SHP77 treated with DMSO at 0.1 percent for 48 hours (cell line): ENCODE results near the gene OR6B2.

Experiments used
- DNase-seq: peaks from one replicate; lab custom pipeline; 2025; lab: John Stamatoyannopoulos, UW

Gene OR6B2

DNA sequence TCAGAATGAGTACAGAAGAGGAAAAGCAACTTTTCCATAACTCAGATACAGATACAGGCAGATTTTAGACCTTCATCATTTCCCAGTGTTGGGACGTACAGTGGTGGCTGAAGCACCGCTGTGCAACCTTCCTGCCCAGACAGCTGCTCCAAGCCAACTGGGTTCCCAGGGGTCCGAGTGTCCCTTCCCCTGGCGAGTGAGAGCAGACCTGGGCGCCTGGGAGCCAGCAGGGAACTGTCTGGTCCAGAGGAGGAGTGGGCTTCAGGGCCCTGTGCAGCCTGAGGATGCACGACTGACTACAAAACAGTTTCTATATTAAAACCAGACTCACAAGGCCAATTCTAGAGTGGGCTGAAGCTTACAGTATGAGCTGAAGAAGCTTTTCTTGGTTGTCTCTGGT, 11.1 kb upstream of the OR6B2 start:
- no peak for DNase-seq

GRCh38 chr2:240037358-240037757, 7.1 kb upstream of the OR6B2 start:
- no peak for DNase-seq

DNA sequence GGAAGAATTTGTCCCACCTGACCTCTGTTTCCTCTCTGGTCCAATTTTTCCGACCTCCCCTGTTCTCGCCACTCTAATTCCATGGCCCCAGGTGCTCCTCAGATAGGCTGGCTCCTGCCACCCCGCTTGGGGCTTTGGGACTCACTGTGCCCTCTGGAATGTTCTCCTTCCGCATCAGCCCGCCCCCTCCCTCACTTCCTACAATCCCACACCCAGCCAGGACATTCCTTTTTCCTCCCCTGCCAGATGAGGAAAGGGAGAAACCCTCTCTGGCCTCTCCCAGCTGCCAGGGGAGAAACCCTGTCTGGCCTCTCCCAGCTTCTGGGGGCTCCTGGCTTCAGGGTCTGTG, 3.1 kb upstream of the OR6B2 start:
- no peak for DNase-seq

DNA sequence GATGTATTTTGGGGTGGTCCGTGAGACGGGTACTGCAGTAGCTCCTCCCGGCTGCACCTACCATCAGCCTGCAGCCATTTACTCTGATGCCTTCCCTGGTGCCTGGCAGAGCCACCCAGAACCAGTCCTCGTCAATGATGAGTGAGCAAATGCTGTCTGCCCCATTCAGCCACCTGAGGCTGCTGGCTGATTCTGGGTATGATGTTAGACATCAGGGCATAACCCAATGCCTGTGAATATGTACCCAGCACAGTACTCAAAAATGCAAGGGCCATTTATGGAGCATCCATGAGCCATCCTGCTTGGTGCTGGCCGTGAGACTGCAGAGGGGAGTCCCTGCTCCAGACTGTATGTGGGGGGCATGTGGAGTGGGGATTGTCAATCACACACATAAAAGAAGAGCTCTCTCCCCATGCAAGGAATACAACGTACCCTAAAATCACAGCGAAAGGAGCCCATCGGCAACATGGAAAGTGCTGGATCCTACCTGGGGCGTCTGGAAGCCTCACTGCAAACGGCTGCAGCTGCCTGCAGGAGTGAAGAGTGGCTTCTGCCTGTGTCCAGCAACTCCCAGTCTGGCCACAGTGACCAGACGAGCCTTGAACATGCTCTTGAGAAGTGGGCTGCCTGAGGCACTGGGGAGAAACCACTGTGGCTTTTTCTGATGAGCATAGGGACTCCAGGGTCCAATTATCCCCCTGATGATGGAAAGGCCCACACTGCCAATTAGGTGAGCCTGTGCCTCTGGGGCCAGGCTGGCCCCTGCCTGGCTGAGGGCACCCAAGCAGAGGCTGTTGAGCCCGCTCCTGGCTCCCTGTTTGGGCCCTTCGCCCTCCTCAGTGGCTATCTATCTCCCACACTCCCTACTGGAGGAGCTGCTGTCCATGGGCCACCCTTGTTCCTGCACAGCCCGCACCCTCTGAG, 2.4 kb upstream of the OR6B2 start:
- DNase-seq: no peak

- DNase-seq: no peak
Observed at GRCh38 chr2:240024766-240025165, 5.5 kb downstream of the OR6B2 start.

DNA sequence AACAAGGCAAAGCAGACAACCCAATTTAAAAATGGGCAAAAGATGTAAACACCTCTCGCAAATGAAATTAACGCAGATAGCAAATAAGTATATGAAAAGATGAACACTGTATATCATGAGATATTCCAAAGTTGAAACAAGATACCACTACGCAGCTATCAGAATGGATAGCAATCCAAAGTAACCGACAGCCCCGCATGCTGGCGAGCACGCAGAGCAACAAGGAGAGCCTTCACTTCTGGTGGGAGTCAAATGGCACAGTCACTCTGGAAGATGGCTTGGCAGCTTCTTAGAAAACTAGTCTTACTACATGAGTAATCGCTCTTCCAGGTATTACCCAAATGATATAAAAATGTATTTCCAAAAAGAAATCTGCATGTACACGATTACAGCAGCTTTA, 6.4 kb downstream of the OR6B2 start:
- no peak for DNase-seq

DNA sequence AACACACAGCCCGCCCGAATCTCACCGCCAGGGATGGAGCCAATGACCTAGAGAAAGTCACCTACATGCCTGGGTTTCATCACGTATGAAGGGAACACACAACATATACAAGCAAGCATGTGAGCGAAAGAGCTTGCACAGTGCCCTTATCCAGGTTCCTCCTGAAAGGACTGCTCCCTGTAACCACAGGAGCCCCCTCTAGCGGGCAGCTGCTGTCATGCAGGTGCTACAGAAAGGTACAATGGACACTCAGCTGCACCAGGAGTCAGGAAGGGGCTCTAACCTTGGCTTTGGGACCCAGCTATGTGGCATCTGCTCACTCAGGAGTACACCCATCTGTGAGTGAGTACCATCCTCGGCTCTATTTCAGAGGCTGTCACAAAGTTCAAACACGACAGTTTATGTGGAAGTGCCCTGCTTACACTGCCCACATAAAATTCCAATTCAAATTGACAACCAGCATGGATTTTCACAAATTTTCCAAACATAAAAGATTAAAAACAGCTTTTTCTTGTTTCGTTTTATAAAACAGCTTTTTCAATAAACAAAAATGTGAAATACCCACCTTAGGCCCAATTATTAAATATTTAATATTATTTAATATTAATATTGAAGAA, 8.6 kb downstream of the OR6B2 start:
- peak; percentile 7 for DNase-seq

DNA sequence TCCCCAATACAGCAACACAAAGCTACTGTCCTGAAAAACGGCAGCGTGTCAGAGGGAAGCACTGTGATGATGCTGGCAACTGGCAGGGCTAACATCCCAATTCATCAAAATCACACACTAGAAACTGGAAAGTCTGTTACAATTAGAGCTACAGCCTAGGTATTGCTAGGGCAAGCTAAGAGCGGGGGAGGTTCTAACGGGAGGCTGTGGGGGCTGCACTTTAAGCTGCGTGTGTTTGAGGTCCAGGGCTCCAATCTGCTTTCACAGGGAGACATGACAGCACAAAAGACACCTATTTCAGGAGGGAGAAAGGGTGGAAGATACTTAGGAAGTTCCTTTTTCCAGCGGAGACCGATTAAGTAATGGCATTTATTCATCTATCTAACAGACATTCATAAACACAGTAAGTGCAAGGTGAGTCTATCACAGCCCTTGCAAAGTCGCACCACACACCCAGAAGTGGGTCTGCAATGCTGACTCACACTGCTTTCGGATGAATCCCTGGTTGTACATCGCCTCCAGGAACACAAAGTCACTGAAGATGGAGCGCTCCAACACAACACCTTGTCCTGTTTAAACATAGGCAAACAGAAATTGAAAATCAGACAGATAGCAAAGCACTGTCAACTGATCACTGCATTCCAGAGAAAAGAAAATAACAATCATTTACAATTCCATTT, 12.0 kb downstream of the OR6B2 start:
- DNase-seq: no peak

GRCh38 chr2:240014327-240014726, 15.9 kb downstream of the OR6B2 start:
- no peak for DNase-seq

DNA sequence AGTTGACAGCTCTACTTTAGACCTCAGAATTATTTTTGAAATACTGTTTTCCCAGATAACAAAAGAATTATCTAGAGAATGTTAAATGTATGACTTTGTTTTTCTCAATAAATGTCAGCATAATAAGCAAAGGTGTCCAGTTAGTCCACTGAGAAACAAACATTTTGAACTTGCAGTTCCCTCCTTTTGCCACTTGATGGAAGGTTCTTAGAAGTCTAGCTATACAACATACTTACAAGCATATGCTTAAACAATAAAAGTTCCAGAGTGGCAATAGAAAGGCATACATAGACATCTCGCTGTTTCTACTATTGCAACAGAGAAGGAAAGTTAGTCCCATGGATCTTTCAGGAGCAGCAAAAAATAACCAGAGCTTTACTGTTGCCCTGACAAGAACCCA, 16.9 kb downstream of the OR6B2 start:
- DNase-seq: no peak

GRCh38 chr2:240002983-240003382, 27.2 kb downstream of the OR6B2 start:
- DNase-seq: no peak

DNA sequence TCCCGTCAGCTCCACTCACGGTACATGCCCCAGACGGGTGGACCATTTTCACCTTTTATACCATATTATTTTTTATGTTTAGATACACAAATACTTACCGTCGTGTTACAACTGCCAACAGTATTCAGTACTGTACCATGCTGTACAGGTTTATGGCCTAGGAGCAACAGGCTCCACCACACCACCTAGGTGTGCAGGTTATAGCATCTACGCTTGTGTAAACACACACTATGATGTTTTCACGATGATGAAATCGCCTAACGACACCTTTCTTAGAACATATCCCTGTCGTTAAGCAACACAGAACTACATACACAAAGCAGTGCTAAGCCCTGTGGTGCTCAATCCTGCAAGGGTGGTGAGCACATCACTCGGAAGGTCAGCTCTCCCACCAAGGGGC, 29.6 kb downstream of the OR6B2 start:
- DNase-seq: no peak

GRCh38 chr2:239997686-239998409, 32.4 kb downstream of the OR6B2 start:
- DNase-seq: no peak

DNA sequence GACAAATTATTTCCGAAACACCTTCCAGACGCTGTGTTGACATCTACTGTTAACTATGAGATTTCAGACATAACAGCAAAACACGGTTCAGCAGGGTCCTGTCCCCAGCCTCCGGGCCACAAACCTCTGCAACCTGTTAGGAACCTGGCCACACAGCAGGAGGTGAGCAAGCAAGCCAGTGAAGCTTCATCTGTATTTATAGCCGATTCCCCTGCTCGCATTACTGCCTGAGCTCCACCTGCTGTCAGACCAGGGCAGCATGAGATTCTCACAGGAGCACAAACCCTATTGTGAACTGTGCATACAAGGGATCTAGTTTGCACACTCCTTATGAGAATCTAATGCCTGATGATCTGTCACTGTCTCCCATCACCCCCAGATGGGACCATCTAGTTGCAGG, 36.1 kb downstream of the OR6B2 start:
- DNase-seq: no peak

GRCh38 chr2:239993291-239993690, 36.9 kb downstream of the OR6B2 start:
- DNase-seq: no peak

- DNase-seq: no peak
Observed at GRCh38 chr2:239991689-239992314, 38.4 kb downstream of the OR6B2 start.

GRCh38 chr2:239990966-239991365, 39.3 kb downstream of the OR6B2 start:
- no peak for DNase-seq

DNA sequence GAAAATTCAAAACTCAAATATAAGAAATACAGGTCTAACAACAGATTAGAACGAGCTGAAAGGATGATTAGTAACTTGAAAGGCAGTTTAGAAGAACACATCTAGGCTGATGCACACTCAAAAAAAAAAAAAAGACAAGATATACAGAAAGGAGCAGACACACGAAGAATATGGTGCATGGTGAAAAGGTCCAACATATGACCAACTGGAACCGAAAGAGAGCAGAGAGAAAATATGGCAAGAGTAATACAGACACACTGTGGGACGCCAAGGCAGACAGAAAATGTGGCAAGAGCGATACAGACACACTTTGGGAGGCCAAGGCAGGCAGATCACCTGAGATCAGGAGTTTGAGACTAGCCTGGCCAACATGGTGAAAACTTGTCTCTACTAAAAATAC, 44.9 kb downstream of the OR6B2 start:
- DNase-seq: no peak

DNA sequence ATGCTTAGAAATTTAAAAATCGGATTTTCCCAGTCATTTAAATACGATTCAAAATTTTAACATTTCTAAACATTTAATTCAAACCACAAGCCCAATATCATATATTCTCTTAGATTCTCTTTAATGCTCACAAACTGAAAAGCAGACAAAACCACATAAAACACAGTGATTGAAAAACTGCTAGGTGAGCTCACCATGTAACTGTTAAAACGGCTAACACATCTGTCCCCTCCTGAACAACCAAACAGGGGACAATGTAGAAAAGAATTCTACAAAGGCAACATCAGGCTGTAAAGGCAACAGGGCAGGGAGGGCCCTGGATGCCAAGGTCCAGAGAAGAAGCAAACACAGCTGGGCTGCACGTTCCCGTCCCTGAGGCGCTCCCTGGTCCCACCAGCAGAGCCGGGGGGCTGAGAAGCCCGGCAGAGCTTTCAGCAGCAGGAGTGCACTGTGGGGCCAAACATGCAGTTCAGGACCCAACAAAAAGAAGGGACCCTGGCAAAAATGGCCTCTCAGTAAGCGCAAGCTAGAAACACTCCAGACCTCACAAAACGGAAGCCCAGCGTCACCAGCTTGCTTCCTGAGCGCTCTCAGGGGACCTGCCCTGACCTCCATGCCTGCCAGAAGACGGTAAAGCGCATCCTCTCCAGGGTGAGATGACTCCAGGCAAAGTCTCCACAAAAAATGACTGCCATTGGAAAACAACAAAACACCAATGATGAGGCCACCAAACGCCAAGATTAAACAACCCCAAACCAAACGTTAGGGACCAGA, 45.6 kb downstream of the OR6B2 start:
- no peak for DNase-seq

DNA sequence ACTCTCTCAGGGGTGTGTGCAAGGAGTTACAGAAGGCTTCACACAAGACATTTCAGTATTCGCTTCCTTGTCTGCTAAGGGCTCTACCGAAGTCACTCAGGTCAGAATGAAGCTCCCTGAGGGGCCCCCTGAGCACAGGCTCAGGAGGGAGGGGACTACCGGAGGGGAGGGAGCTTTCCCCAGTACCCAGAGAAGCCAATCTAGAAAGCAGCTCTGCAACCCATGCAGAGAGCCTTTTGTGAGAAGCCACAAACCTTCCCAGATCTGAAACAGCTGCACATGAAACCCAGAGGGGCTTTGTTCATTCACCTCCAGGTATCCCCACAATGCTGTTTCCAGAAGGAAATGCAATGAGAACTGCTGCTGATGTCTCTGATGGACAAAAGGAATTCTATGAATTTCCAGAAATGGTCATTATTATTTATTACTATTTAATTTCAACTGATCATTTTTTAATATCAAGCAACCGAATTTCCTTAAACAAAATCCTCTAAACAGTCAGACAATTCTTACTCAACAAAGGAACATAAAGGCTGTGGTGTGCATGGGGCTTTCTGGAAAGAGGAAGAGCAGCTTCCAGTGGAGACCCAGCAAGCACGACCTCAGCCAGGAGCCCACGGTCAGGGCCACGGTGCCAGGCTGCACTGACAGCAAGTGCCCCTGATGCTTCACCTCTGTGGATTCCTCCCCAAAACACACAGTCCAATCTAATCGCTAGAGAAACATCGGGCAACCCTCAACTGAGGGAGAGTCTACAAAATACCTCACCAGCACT, 47.0 kb downstream of the OR6B2 start:
- DNase-seq: no peak
